Adipose tissue (tissue), 3 donors: Measurements from ENCODE around the gene CCDC9B. TPM values are rescaled to one million over a fixed set of nuclear protein-coding genes. Genes with fewer than 3 reads are reported as not detected.

Experiments used
- H3K27ac ChIP-seq: one replicate; pipeline ENCODE4 v1.5.1; 2013; ENCODE audit warnings: low read depth, low read length
- WGBS, 3 donors: extraction: QIAGEN DNeasy Blood & Tissue Kit; methylation state at CpG; one replicate each; pipeline ENCODE4 v1.1.7; 2013; 5-methylcytosine and 5-hydroxymethylcytosine counted together
- polyA plus RNA-seq, 3 donors: library from polyadenylated mRNA; stranded (reverse); fragments of 200-250 nt; gene quantifications; one replicate each; pipeline ENCODE4 v1.2.3, GENCODE V29; 2013
- donor health status: healthy with polysubstance abuse.
- donor health status: Bipolar disorder and iron deficiency.
- donor health status: healthy.

Gene CCDC9B
- polyA plus RNA-seq, 3 donors: 2.8 to 14.6 (median 4.3) TPM

GRCh38 chr15:40320931-40321371 lies 19.8 kb downstream of the CCDC9B start:
- WGBS, 3 donors: 0 to 6% (median 2%) methylated on average over 2 of the region's 2 CpGs
- H3K27ac ChIP-seq: no peak overlapping the region

- no peak overlapping the region for H3K27ac ChIP-seq
- 89 to 100% (median 98%) methylated on average over 1 of the region's 1 CpG for whole genome bisulfite sequencing, 3 donors
These were observed 20.3 kb downstream of the CCDC9B start for GRCh38 chr15:40320409-40320808.

- WGBS, 3 donors: 69 to 78% (median 75%) methylated on average over 4 of the region's 4 CpGs
- no peak overlapping the region for H3K27ac ChIP-seq
These were observed 23.2 kb downstream of the CCDC9B start for GRCh38 chr15:40317580-40317979.

- 62 to 88% (median 69%) methylated on average over 3 of the region's 3 CpGs for WGBS, 3 donors
- no peak overlapping the region for H3K27ac ChIP-seq
These were observed 23.8 kb downstream of the CCDC9B start for GRCh38 chr15:40316931-40317330.

GRCh38 chr15:40314723-40315276 lies 25.9 kb downstream of the CCDC9B start:
- WGBS, 3 donors: 56 to 84% (median 62%) methylated on average over 4 of the region's 4 CpGs
- no peak overlapping the region for H3K27ac ChIP-seq

- WGBS, 3 donors: 35 to 46% (median 38%) methylated on average over 10 of the region's 10 CpGs
- no peak overlapping the region for H3K27ac ChIP-seq
These were observed 27.0 kb downstream of the CCDC9B start for GRCh38 chr15:40313531-40314398.

- 82 to 89% (median 86%) methylated on average over 10 of the region's 10 CpGs for WGBS, 3 donors
- no peak overlapping the region for H3K27ac ChIP-seq
These were observed 28.2 kb downstream of the CCDC9B start for GRCh38 chr15:40312370-40313158.

- 67 to 71% (median 71%) methylated on average over 3 of the region's 3 CpGs for WGBS, 3 donors
- H3K27ac ChIP-seq: no peak overlapping the region
These were observed 29.7 kb downstream of the CCDC9B start for GRCh38 chr15:40310993-40311392.

GRCh38 chr15:40310001-40310959 lies 30.5 kb downstream of the CCDC9B start:
- no peak overlapping the region for H3K27ac ChIP-seq
- WGBS, 3 donors: 12 to 18% (median 16%) methylated on average over 4 of the region's 4 CpGs

GRCh38 chr15:40309344-40309862 lies 31.3 kb downstream of the CCDC9B start:
- 52 to 88% (median 70%) methylated on average over 8 of the region's 8 CpGs for WGBS, 3 donors
- no peak overlapping the region for H3K27ac ChIP-seq

GRCh38 chr15:40307421-40308211 lies 33.1 kb downstream of the CCDC9B start, which contains the start of gene PLCB2:
Gene PLCB2, minus strand, starts transcription at chr15:40307935. Its CDS starts 263 bp downstream, at chr15:40307672.
- 29 to 58% (median 32%) methylated on average over 15 of the region's 15 CpGs for WGBS, 3 donors
- no peak within 1 kb of the TSS for H3K27ac ChIP-seq

- no peak overlapping the region for H3K27ac ChIP-seq
- 53 to 85% (median 66%) methylated on average over 7 of the region's 7 CpGs for WGBS, 3 donors
These were observed 33.8 kb downstream of the CCDC9B start for GRCh38 chr15:40306908-40307307.

- H3K27ac ChIP-seq: no peak overlapping the region
- 51 to 91% (median 55%) methylated on average over 5 of the region's 5 CpGs for WGBS, 3 donors
These were observed 34.4 kb downstream of the CCDC9B start for GRCh38 chr15:40306371-40306770.

GRCh38 chr15:40305281-40305680 lies 35.5 kb downstream of the CCDC9B start:
- no peak overlapping the region for H3K27ac ChIP-seq
- 92 to 96% (median 92%) methylated on average over 4 of the region's 4 CpGs for WGBS, 3 donors

GRCh38 chr15:40303576-40303975 lies 37.2 kb downstream of the CCDC9B start:
- 77 to 88% (median 84%) methylated on average over 2 of the region's 2 CpGs for WGBS, 3 donors
- no peak overlapping the region for H3K27ac ChIP-seq

- H3K27ac ChIP-seq: no peak overlapping the region
- 59 to 74% (median 62%) methylated on average over 11 of the region's 11 CpGs for WGBS, 3 donors
These were observed 37.8 kb downstream of the CCDC9B start for GRCh38 chr15:40302981-40303380.
